Fibroblast of lung (primary cell): ENCODE data around the gene CCDC197. TPM values are rescaled to one million over a fixed set of nuclear protein-coding genes. Genes with fewer than 3 reads are reported as not detected.
A peak's percentile ranks its signal among the peaks of the same experiment; 100 is the strongest.

Experiments used
- DNase-seq, 2 donors: peaks; one replicate each; pipeline versions ENCODE4 v3.0.0 to v3.0.0-alpha.2; 2010; ENCODE audit warnings: low read depth in 2 of 2
- H2AFZ ChIP-seq: 2 replicates; pipeline ENCODE4 v1.5.1; 2012; ENCODE audit warnings: low read length, control low read depth, inconsistent platforms
- H3K27ac ChIP-seq: 2 replicates; pipeline ENCODE4 v1.5.1; 2011; ENCODE audit warnings: low read length, control low read depth; ENCODE audit not compliant: insufficient read depth
- H3K27me3 ChIP-seq: 2 replicates; pipeline ENCODE4 v1.5.1; 2011; ENCODE audit warnings: mild to moderate bottlenecking, low read length; ENCODE audit not compliant: control insufficient read depth, insufficient read depth
- H3K36me3 ChIP-seq: 2 replicates; pipeline ENCODE4 v1.5.1; 2011; ENCODE audit warnings: low read length; ENCODE audit not compliant: control insufficient read depth, insufficient read depth
- H3K4me1 ChIP-seq: 2 replicates; pipeline ENCODE4 v1.5.1; 2011; ENCODE audit warnings: low read length; ENCODE audit not compliant: control insufficient read depth, insufficient read depth; ENCODE audit errors: extremely low read depth
- H3K4me2 ChIP-seq: 2 replicates; pipeline ENCODE4 v1.5.1; 2011; ENCODE audit warnings: low read length, control low read depth; ENCODE audit not compliant: insufficient read depth; ENCODE audit errors: extremely low read depth
- H3K4me3 ChIP-seq, 4 experiments: fragments of 200-600 bp in 1 of 4; sonication (generic) in 1 of 4; replicated peaks in 1 of 4; 2 replicates each; pipeline ENCODE4 v1.5.1; 2011 to 2016; ENCODE audit warnings: low read length in 4 of 4, low read depth in 3 of 4, mild to moderate bottlenecking in 3 of 4, control low read depth in 2 of 4, inconsistent platforms in 1 of 4, mixed read lengths in 1 of 4; ENCODE audit not compliant: insufficient read depth in 1 of 4; ENCODE audit errors: control extremely low read depth in 1 of 4
- H3K79me2 ChIP-seq: 2 replicates; pipeline ENCODE4 v1.5.1; 2012; ENCODE audit warnings: mild to moderate bottlenecking, low read length, inconsistent platforms; ENCODE audit not compliant: control insufficient read depth, insufficient read depth
- H3K9ac ChIP-seq: 2 replicates; pipeline ENCODE4 v1.5.1; 2011; ENCODE audit warnings: mild to moderate bottlenecking, low read length, control low read depth; ENCODE audit not compliant: insufficient read depth
- H3K9me3 ChIP-seq: 2 replicates; pipeline ENCODE4 v1.5.1; 2012; ENCODE audit warnings: low read depth, low read length; ENCODE audit not compliant: control insufficient read depth, insufficient read depth
- H4K20me1 ChIP-seq: 2 replicates; pipeline ENCODE4 v1.5.1; 2011; ENCODE audit warnings: low read length; ENCODE audit not compliant: control insufficient read depth, insufficient read depth; ENCODE audit errors: extremely low read depth
- CTCF ChIP-seq, 2 donors: IDR thresholded peaks in 1 of 2; conservative IDR thresholded peaks in 1 of 2; 1 replicate in 1 of 2; 2 replicates in 1 of 2; pipeline ENCODE4 v1.5.1; 2011 to 2012; ENCODE audit warnings: low read length in 2 of 2, control low read depth in 1 of 2, inconsistent platforms in 1 of 2, low read depth in 1 of 2, mild to moderate bottlenecking in 1 of 2
- EZH2 ChIP-seq: IDR thresholded peaks from 2 replicates; pipeline ENCODE4 v1.5.1; 2012; ENCODE audit warnings: low read length, control low read depth, mild to moderate bottlenecking; ENCODE audit errors: missing control alignments
- polyA plus RNA-seq, 2 donors: library from polyadenylated mRNA; depleted of rRNA in 1 of 2; stranded (reverse) in 1 of 2; unstranded in 1 of 2; fragments of >200 nt; gene quantifications; 2 replicates each; pipeline ENCODE4 v1.2.1, GENCODE V29; 2011 to 2012; ENCODE audit warnings: missing spikeins in 1 of 2
- total RNA-seq: library from RNA; depleted of rRNA; stranded (reverse); fragments of >200 nt; gene quantifications from 2 replicates; pipeline ENCODE4 v1.2.1, GENCODE V29; 2014

CCDC197 gene
- total and polyA plus RNA-seq, 2 donors (not counting 1 experiment from before 2014, with no cell fraction given) = not detected

GRCh38 chr14:94034886-94035285, 37.8 kb downstream of the CCDC197 start:
- H3K4me1 ChIP-seq = no peaks in the 10 kb centered on the region
- TF ChIP-seq EZH2 (no peak), CTCF (conservative IDR thresholded peaks at IDR 0.05 in 1 of 2, IDR thresholded peaks at IDR 0.05 in 1 of 2; ENCODE audit: low read depth in 1 of 2, low read length in 2 of 2) (no peak)
- H3K9ac ChIP-seq = no peak overlapping the region
- DNase-seq = no peak
- no peaks in the 10 kb centered on the region for H3K9me3 ChIP-seq
- no peaks in the 10 kb centered on the region for H3K27me3 ChIP-seq
- no peaks in the 10 kb centered on the region for H3K79me2 ChIP-seq
- no peak overlapping the region for H2AFZ ChIP-seq
- no peak overlapping the region for H3K4me2 ChIP-seq
- H3K4me3 ChIP-seq = no peak overlapping the region
- H3K36me3 ChIP-seq = no peaks in the 10 kb centered on the region
- H4K20me1 ChIP-seq = no peaks in the 10 kb centered on the region
- H3K27ac ChIP-seq = no peak overlapping the region

- peak; percentile 75 to 89 for TF ChIP-seq CTCF (conservative IDR thresholded peaks at IDR 0.05 in 1 of 2, IDR thresholded peaks at IDR 0.05 in 1 of 2; ENCODE audit: low read depth in 1 of 2, low read length in 2 of 2)
- no peak for TF ChIP-seq EZH2
- H3K4me3 ChIP-seq = no peak overlapping the region
- no peak overlapping the region for H3K27ac ChIP-seq
- H3K4me2 ChIP-seq = no peak overlapping the region
- H3K9ac ChIP-seq = no peak overlapping the region
- H3K27me3 ChIP-seq = no peaks in the 10 kb centered on the region
- H3K4me1 ChIP-seq = peaks cover 5% of the 10 kb centered on the region
- H3K79me2 ChIP-seq = no peaks in the 10 kb centered on the region
- no peaks in the 10 kb centered on the region for H3K9me3 ChIP-seq
- H3K36me3 ChIP-seq = no peaks in the 10 kb centered on the region
- peak; percentile 41 to 64 for DNase-seq
- no peak overlapping the region for H2AFZ ChIP-seq
- H4K20me1 ChIP-seq = no peaks in the 10 kb centered on the region
Measured at GRCh38 chr14:94036313-94037167, 39.4 kb downstream of the CCDC197 start.

GRCh38 chr14:94037954-94038353, 40.9 kb downstream of the CCDC197 start:
- DNase-seq = no peak
- H4K20me1 ChIP-seq = no peaks in the 10 kb centered on the region
- H3K4me2 ChIP-seq = no peak overlapping the region
- no peaks in the 10 kb centered on the region for H3K9me3 ChIP-seq
- H3K9ac ChIP-seq = no peak overlapping the region
- no peaks in the 10 kb centered on the region for H3K79me2 ChIP-seq
- no peak overlapping the region for H3K4me3 ChIP-seq
- no peaks in the 10 kb centered on the region for H3K27me3 ChIP-seq
- TF ChIP-seq CTCF (conservative IDR thresholded peaks at IDR 0.05 in 1 of 2, IDR thresholded peaks at IDR 0.05 in 1 of 2; ENCODE audit: low read depth in 1 of 2, low read length in 2 of 2) (no peak), EZH2 (no peak)
- no peak overlapping the region for H3K27ac ChIP-seq
- no peaks in the 10 kb centered on the region for H3K36me3 ChIP-seq
- H2AFZ ChIP-seq = no peak overlapping the region
- peaks cover 19% of the 10 kb centered on the region for H3K4me1 ChIP-seq
